Thymus (tissue), 11 donors: ENCODE measurements around the gene RGL2. TPM values are rescaled to one million over a fixed set of nuclear protein-coding genes. Genes with fewer than 3 reads are reported as not detected.
"Not testable (repeated sequence)": the region's sequence is repeated elsewhere in the genome, so short reads cannot be mapped to it uniquely, and the experiment has no call there.

ENCODE experiments used
- DNase-seq, 9 donors: peaks; one replicate each; pipeline ENCODE4 v3.0.0-alpha.2; 2013; ENCODE audit warnings: low spot score in 9 of 9, low read depth in 6 of 9, missing footprints in 1 of 9
- H3K27ac ChIP-seq, 2 donors: one replicate each; pipeline ENCODE4 v1.5.1; 2013; ENCODE audit warnings: control low read depth in 1 of 2, low read depth in 1 of 2, low read length in 1 of 2, mild to moderate bottlenecking in 1 of 2, moderate library complexity in 1 of 2
- H3K27me3 ChIP-seq, 2 donors: one replicate each; pipeline ENCODE4 v1.5.1; 2013; ENCODE audit warnings: low read length in 1 of 2; ENCODE audit not compliant: control insufficient read depth in 2 of 2, insufficient read depth in 1 of 2
- H3K36me3 ChIP-seq, 2 donors: one replicate each; pipeline ENCODE4 v1.5.1; 2013; ENCODE audit warnings: low read length in 1 of 2, mild to moderate bottlenecking in 1 of 2, moderate library complexity in 1 of 2; ENCODE audit not compliant: control insufficient read depth in 2 of 2, insufficient read depth in 2 of 2
- H3K4me1 ChIP-seq, 2 donors: one replicate each; pipeline ENCODE4 v1.5.1; 2013; ENCODE audit warnings: low read length in 2 of 2; ENCODE audit not compliant: control insufficient read depth in 2 of 2, insufficient read depth in 2 of 2
- H3K4me3 ChIP-seq, 2 donors: one replicate each; pipeline ENCODE4 v1.5.1; 2013; ENCODE audit warnings: low read length in 2 of 2, control low read depth in 1 of 2, mild to moderate bottlenecking in 1 of 2
- H3K9me3 ChIP-seq, 2 donors: one replicate each; pipeline ENCODE4 v1.5.1; 2013; ENCODE audit warnings: low read length in 1 of 2, mild to moderate bottlenecking in 1 of 2; ENCODE audit not compliant: control insufficient read depth in 2 of 2, insufficient read depth in 1 of 2
- WGBS: extraction: QIAGEN DNeasy Blood & Tissue Kit; methylation state at CpG from one replicate; pipeline ENCODE4 v1.1.7; 2013; 5-methylcytosine and 5-hydroxymethylcytosine counted together
- polyA plus RNA-seq: library from polyadenylated mRNA; stranded (reverse); fragments of 200-250 nt; gene quantifications from one replicate; pipeline ENCODE4 v1.2.3, GENCODE V29; 2013
- total RNA-seq: library from RNA; stranded (reverse); fragments of 120-200 nt; gene quantifications from one replicate; pipeline ENCODE4 v1.2.4, GENCODE V29; 2013
- donor health status: healthy.

RGL2 gene
- total and polyA plus RNA-seq, 2 donors, result 19.9 to 120 TPM

GRCh38 chr6:33288921-33289783 is 9.6 kb downstream of the RGL2 start, which contains the start of the genes PFDN6 and WDR46:
TSS of gene PFDN6 (plus strand) at chr6:33289601. CDS start at chr6:33289857, 256 bp downstream.
TSS of gene WDR46 (minus strand) at chr6:33289239. CDS start at chr6:33289170, 69 bp downstream.
- H3K4me1 ChIP-seq, result peaks cover 7 to 20% of the 10 kb centered on the region in 2 donors
- peaks cover 32 to 59% of the 10 kb centered on the region in 2 donors for H3K36me3 ChIP-seq
- H3K9me3 ChIP-seq, result peaks cover 0 to 3% of the 10 kb centered on the region in 2 donors
- peak; percentile 81 to 98 (median 89) for DNase-seq
- no peaks in the 10 kb centered on the region for H3K27me3 ChIP-seq
- H3K4me3 ChIP-seq, result peak within 1 kb of the TSS; percentile 59 to 88
- WGBS, result under 1% methylated on average over 43 of the region's 43 CpGs
- H3K27ac ChIP-seq, result peak within 1 kb of the TSS; percentile 46 to 66

- WGBS, result 11% methylated on average over 21 of the region's 21 CpGs
- peaks cover 7 to 20% of the 10 kb centered on the region in 2 donors for H3K4me1 ChIP-seq
- H3K36me3 ChIP-seq, result peaks cover 24 to 52% of the 10 kb centered on the region in 2 donors
- H3K27me3 ChIP-seq, result no peaks in the 10 kb centered on the region
- DNase-seq, result no peak
- H3K27ac ChIP-seq, result peak overlapping the region; percentile 46 to 58
- H3K9me3 ChIP-seq, result peaks cover 0 to 3% of the 10 kb centered on the region in 2 donors
- peak overlapping the region; percentile 59 to 88 for H3K4me3 ChIP-seq
These were observed 10.4 kb downstream of the RGL2 start for GRCh38 chr6:33288141-33288920.

- 98% methylated on average over 22 of the region's 22 CpGs for WGBS
- DNase-seq, result no peak
- Histone ChIP-seq H3K9me3 (peaks cover 0 to 3% of the 10 kb centered on the region in 2 donors), H3K4me1 (peaks cover 7 to 20% of the 10 kb centered on the region in 2 donors), H3K27me3 (no peaks in the 10 kb centered on the region), H3K4me3 (no peak overlapping the region), H3K36me3 (peaks cover 16 to 48% of the 10 kb centered on the region in 2 donors), H3K27ac (no peak overlapping the region)
These were observed 11.5 kb downstream of the RGL2 start for GRCh38 chr6:33286946-33287914.

GRCh38 chr6:33285214-33285613 is 13.5 kb downstream of the RGL2 start:
- H3K4me3 ChIP-seq, H3K27ac ChIP-seq, H3K9me3 ChIP-seq, DNase-seq, H3K27me3 ChIP-seq: not testable (repeated sequence)
- H3K36me3 ChIP-seq, result peaks cover 22 to 46% of the 10 kb centered on the region in 2 donors
- 97% methylated on average over 4 of the region's 4 CpGs for WGBS
- H3K4me1 ChIP-seq, result peaks cover 4 to 18% of the 10 kb centered on the region in 2 donors

- H3K27me3 ChIP-seq, result no peaks in the 10 kb centered on the region
- no peak overlapping the region for H3K4me3 ChIP-seq
- H3K36me3 ChIP-seq, result peaks cover 42 to 68% of the 10 kb centered on the region in 2 donors
- 98% methylated on average over 6 of the region's 6 CpGs for WGBS
- peak overlapping the region in 1 of 2 donors; percentile 43 for H3K27ac ChIP-seq
- no peaks in the 10 kb centered on the region for H3K9me3 ChIP-seq
- no peak for DNase-seq
- H3K4me1 ChIP-seq, result peaks cover 14 to 30% of the 10 kb centered on the region in 2 donors
These were observed 18.2 kb downstream of the RGL2 start for GRCh38 chr6:33280539-33280938.

GRCh38 chr6:33279971-33280511 is 18.7 kb downstream of the RGL2 start:
- DNase-seq, result peak in 1 of 9 donors; percentile 29
- no peaks in the 10 kb centered on the region for H3K27me3 ChIP-seq
- no peak overlapping the region for H3K4me3 ChIP-seq
- peaks cover 17 to 35% of the 10 kb centered on the region in 2 donors for H3K4me1 ChIP-seq
- 83% methylated on average over 5 of the region's 5 CpGs for WGBS
- H3K36me3 ChIP-seq, result peaks cover 47 to 68% of the 10 kb centered on the region in 2 donors
- H3K9me3 ChIP-seq, result no peaks in the 10 kb centered on the region
- peak overlapping the region in 1 of 2 donors; percentile 43 for H3K27ac ChIP-seq

GRCh38 chr6:33279257-33279695 is 19.5 kb downstream of the RGL2 start:
- no peaks in the 10 kb centered on the region for H3K9me3 ChIP-seq
- H3K36me3 ChIP-seq, result peaks cover 51 to 70% of the 10 kb centered on the region in 2 donors
- H3K4me3 ChIP-seq, result no peak overlapping the region
- DNase-seq, result no peak
- peaks cover 17 to 43% of the 10 kb centered on the region in 2 donors for H3K4me1 ChIP-seq
- no peak overlapping the region for H3K27ac ChIP-seq
- WGBS, result 97% methylated on average over 13 of the region's 13 CpGs
- H3K27me3 ChIP-seq, result no peaks in the 10 kb centered on the region

GRCh38 chr6:33278810-33279209 is 19.9 kb downstream of the RGL2 start:
- H3K27ac ChIP-seq, result no peak overlapping the region
- H3K4me1 ChIP-seq, result peaks cover 21 to 47% of the 10 kb centered on the region in 2 donors
- H3K27me3 ChIP-seq, result no peaks in the 10 kb centered on the region
- DNase-seq, result no peak
- H3K36me3 ChIP-seq, result peaks cover 54 to 71% of the 10 kb centered on the region in 2 donors
- 93% methylated on average over 3 of the region's 3 CpGs for WGBS
- no peak overlapping the region for H3K4me3 ChIP-seq
- no peaks in the 10 kb centered on the region for H3K9me3 ChIP-seq
